Kidney epithelial cell (primary cell): Measurements from ENCODE around the gene ABCB9. TPM values are rescaled to one million over a fixed set of nuclear protein-coding genes. Genes with fewer than 3 reads are reported as not detected.

ENCODE experiments used
- DNase-seq: peaks from one replicate; pipeline ENCODE4 v3.0.0-alpha.2; 2010; ENCODE audit warnings: low read depth
- H3K27me3 ChIP-seq: 2 replicates; pipeline ENCODE4 v1.6.0; 2011; ENCODE audit warnings: low read length; ENCODE audit not compliant: control insufficient read depth, insufficient read depth
- H3K36me3 ChIP-seq: 2 replicates; pipeline ENCODE4 v1.5.1; 2011; ENCODE audit warnings: low read length; ENCODE audit not compliant: control insufficient read depth, insufficient read depth
- H3K4me3 ChIP-seq: 2 replicates; pipeline ENCODE4 v1.5.1; 2011; ENCODE audit warnings: low read depth, mild to moderate bottlenecking, control low read depth, low read length
- CTCF ChIP-seq: IDR thresholded peaks from 2 replicates; pipeline ENCODE4 v1.5.1; 2011; ENCODE audit warnings: mild to moderate bottlenecking, moderate library complexity, low read length, control low read depth, inconsistent platforms; ENCODE audit not compliant: insufficient read depth, poor library complexity, severe bottlenecking
- total RNA-seq: library from RNA; depleted of rRNA; stranded (reverse); fragments of >200 nt; gene quantifications from 2 replicates; pipeline ENCODE4 v1.2.3, GENCODE V29; 2015

Gene ABCB9
- total RNA-seq, 1 donor from 2014 or later, result 10.6 TPM

- no peak for DNase-seq
- no peak overlapping the region for H3K4me3 ChIP-seq
- H3K27me3 ChIP-seq, result no peaks in the 10 kb centered on the region
- no peak for TF ChIP-seq CTCF
- H3K36me3 ChIP-seq, result no peaks in the 10 kb centered on the region
Observed at GRCh38 chr12:122891661-122892525, 74.4 kb downstream of the ABCB9 start.

- H3K36me3 ChIP-seq, result no peaks in the 10 kb centered on the region
- no peaks in the 10 kb centered on the region for H3K27me3 ChIP-seq
- no peak for TF ChIP-seq CTCF
- H3K4me3 ChIP-seq, result no peak overlapping the region
- DNase-seq, result no peak
Observed at GRCh38 chr12:122889761-122890520, 76.3 kb downstream of the ABCB9 start.

- DNase-seq, result peak; percentile 91
- Histone ChIP-seq H3K36me3 (no peaks in the 10 kb centered on the region), H3K4me3 (no peak overlapping the region), H3K27me3 (no peaks in the 10 kb centered on the region)
- no peak for TF ChIP-seq CTCF
Observed at GRCh38 chr12:122888232-122888752, 78.0 kb downstream of the ABCB9 start.

GRCh38 chr12:122887819-122888212 lies 78.4 kb downstream of the ABCB9 start:
- Histone ChIP-seq H3K36me3 (no peaks in the 10 kb centered on the region), H3K27me3 (no peaks in the 10 kb centered on the region), H3K4me3 (no peak overlapping the region)
- DNase-seq, result no peak
- TF ChIP-seq CTCF, result no peak

- TF ChIP-seq CTCF, result no peak
- no peaks in the 10 kb centered on the region for H3K27me3 ChIP-seq
- H3K36me3 ChIP-seq, result no peaks in the 10 kb centered on the region
- H3K4me3 ChIP-seq, result no peak overlapping the region
- DNase-seq, result peak; percentile 87
Observed at GRCh38 chr12:122886851-122887818, 79.1 kb downstream of the ABCB9 start.
